GM18498 (cell line): ENCODE measurements around the gene CCL20.
"Not testable (repeated sequence)": the region's sequence is repeated elsewhere in the genome, so short reads cannot be mapped to it uniquely, and the experiment has no call there.

ENCODE experiments used
- ATAC-seq: cut with Tn5 transposase; IDR thresholded peaks from one replicate; pipeline ENCODE4 v1.9.1; 2021; ENCODE audit warnings: mild to moderate bottlenecking, moderate library complexity; ENCODE audit not compliant: unreplicated experiment

The CCL20 gene

DNA sequence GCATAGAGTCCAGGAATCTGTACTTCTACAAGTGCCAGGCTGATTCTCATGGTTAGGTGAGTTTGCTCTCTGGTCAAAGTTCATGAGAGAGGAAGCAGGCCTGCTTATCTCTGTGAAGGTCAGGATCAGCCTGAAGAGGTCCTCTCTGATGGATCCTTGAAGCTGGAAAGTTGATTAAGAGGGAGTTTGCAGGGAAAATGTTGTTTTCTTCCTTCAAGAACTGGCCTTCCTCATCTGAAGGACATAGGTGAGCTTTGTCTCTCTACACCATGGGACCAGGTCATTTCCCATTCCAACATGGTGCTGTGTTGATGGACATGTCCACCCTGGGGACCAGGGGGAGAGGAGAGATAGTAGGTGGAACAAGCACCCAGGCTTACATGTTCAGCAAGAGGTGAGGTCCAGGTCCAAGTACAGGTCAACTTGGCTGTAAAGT, 14.9 kb downstream of the CCL20 start:
- ATAC-seq, result no peak

DNA sequence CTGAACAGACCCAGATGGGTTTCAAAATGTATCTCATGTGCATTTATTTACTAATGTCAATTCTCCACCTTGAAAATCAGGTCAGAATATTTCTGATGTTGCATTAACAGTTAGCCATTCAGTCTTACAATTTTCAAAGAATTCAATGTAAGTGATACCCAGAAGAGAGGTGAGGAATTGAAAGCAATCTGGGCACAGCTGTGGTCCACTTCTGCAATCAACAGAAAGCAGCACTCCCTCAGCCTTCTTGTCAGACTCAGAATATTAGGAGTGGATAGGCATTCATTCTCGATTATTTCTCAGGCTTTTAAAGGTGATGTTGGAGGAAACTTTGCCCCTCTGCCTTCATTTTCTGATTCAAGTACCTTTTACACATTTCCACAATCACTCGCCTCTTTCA, 15.7 kb downstream of the CCL20 start:
- ATAC-seq, result peak; percentile 73

DNA sequence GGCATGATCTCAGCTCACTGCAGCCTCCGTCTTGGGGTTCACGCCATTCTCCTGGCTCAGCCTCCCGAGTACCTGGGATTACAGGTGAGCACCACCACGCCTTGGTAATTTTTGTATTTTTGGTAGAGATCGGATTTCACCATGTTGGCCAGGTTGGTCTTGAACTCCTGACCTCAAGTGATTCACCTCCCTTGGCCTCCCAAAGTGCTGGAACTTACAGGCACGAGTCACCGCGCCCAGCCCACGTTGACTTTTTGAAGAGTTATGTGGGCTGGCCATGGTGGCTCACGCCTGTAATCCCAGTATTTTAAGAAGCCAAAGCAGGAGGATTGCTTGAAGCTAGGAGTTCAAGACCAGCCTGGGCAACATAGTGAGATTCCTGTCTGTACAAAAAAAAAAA, 20.8 kb downstream of the CCL20 start:
- ATAC-seq, result no peak

DNA sequence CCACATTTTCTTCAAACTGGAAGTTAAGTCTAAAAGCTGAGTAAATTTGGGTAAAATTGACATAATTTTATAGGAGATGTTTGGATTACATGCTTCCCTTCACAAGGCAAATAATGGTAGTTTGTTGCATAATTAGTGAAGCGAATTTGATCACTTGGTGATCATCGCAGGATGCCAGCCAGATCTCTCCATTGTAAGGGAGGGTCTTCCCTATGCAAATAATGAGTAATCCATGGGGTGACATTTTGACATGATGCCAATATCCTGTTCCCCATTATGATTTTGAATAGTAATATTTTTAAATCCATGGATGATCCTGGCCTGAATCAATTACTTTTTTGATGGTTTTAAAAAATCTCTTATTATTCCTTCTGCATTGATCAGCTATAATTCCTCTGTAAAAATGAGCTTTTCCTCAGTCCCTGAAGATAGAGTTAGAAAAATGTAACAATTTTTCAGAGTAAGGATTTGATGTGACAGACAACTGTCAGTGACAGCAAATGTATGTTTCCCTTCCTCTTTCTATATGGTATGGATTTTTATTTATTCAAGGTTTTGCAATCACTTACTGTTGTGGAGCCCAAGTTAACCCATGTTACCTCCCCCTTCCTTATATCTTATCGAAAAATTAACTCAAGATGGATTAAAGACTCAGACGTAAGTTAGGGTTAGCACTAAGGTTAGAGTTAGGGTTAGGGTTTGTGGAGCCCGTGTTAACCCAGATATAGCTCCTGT, 21.4 kb downstream of the CCL20 start:
- ATAC-seq, result no peak

DNA sequence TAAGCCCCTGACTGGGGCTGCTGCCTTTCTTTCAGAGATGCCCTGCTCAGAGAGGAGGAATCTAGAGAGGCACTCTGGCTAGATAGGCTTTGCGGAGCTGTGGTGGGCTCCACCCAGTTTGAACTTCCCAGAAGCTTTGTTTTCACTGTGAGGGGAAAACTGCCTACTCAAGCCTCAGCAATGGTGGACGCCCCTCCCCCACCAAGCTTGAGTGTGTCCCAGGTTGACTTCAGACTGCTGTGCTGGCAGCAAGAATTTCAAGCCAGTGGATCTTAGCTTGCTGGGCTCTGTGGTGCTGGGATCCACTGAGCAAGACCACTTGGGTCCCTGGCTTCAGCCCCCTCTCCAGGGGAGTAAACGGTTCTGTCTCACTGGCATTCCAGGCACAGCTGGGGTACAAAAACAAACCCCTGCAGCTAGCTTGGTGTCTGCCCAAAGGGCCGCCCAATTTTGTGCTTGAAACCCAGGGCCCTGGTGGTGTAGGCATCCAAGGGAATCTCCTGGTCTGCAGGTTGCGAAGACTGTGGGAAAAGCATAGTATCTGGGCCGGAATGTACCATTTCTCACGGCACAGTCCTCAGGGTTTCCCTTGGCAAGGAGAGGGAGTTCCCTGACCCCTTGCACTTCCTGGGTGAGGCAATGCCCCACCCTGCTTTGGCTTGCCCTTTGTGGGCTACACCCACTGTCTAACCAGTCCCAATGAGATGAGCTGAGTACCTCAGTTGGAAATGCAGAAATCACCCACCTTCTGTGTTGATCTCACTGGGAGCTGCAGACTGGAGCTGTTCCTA, 25.9 kb downstream of the CCL20 start:
- ATAC-seq, result not testable (repeated sequence)

DNA sequence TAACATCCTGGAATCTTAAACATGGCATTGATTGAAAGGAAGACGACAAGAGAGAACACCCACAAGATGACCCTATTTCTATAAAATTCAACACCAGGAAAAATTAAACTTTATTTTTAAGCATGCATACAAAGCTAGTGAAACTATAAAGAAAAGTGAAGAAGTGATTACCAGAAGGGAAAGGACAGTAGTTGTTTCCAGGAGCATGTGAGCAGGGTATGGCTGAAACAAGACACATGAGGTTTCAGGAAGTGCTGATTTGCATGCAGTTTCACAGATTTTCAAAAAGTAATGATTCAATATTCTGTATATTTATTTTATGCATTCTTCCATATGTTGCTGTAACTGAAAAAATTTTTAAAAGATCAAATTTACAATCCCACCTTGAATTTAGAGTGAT, 33.2 kb downstream of the CCL20 start:
- peak; percentile 78 for ATAC-seq

DNA sequence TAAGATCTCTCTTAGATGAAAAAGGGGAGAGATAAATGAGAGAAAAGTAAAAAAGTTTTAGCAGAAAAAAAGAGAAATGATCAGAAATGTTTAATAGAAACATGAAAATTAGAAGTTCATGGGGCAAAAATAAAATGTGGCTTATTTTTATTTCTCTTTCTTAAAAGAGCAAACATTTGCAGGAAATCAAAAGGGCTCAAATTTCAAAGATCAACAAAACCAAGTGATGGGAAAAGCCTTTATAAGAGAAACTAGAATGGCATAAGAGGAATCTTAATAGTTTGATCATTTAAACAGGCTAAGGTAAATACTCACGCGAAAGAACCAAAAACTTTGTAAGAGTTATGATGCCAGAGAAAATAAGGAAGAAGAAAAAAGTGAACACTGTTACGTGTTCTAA, 34.5 kb downstream of the CCL20 start:
- no peak for ATAC-seq

DNA sequence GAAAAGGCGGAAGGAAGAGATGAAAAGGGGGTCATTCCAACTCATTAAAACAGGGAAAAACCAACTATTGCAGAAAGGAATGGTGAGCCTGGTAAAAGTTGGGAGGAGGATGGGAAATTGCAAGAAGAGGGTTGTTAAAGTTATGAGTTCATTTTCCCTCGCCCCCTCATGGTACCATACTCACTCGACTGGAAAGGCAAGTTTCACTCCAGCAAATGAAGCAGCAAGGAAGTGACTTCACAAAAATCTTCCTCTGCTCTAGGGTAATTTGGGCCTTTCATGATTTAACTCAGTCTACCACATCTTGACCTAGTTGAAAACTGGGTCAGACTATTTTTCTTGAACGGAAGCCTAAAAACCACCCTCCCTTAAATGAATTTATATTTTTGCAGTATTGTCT, 34.9 kb downstream of the CCL20 start:
- ATAC-seq, result no peak

DNA sequence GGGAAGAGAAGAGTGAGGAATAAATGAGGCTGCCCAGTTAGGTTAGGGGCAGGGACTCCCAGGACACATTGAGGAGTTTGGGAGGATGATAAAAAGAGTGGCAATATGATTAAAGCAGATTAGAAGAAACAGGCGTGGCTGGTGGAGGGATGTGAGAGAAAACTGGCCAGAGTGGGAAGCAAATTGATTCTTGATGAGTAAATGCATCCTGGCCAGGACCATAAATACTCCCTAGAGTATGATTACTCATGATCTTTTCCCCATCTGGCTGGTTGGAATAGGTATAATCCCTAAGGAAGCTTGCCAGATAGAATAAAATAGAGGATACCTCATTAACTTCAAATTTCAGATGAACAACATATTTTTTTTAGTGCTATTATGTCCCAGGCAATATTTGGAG, 36.3 kb downstream of the CCL20 start:
- no peak for ATAC-seq

DNA sequence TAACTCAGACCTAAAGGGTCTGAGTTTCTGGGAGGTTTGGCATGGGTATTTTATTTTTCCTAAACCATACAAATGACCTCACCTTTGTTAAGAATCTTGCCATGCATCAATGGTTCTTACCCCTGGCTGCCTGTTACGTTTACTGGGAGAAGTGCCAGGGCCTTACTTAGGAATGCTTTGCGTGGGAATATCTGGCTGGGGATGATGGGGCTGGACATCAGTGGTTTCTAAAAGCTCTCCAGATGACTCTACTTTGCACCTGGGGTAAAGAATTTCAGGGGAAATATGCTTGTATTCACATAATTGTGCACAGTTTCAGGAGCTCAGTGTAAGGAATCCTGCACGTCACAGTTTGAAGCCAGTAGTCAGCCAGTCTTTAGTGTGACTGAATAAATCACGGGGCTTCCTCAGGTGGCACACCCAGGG, 39.6 kb downstream of the CCL20 start:
- ATAC-seq, result no peak

DNA sequence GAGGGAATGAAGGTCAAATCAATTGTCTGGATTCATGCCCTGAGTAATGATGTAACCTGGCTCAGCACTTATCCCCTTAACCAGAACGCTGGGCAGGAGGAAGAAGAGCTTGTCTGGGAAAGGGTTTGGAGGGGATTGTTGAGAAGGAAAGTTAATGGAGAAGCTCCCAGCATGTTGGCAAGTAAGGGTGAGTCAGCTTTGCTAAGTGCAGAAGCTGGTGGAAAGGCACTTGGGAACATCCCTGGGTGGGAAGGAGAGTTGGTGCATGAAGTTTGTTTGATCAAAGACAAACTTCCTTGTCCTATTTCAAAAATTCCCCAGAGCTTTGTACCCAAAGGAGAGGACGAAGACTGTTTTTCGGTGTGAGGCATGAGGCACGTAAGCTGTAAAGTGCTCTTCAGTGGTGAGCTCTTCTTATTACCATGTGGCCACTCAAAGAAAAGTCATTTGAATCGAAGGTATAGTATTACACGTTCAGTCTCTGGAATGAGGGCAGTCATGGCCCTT, 40.2 kb downstream of the CCL20 start:
- ATAC-seq, result no peak

DNA sequence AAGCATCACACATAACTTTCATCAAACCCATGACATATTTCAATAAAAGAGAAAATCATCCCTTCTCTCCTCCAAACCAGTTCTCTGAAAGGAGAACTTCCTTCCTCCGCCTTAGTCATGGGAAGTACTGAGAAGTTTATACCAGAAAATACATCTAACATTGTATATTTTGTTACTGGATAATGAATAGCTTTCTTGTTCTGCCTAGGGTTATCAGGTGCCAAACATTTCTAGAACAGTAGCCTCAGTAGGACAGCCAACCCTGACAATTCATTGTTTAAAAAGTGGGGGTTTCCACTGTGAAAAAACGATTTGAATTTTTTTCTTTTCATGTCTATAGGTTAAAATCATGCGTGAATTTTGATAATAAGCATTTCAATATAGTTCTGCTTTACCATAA, 41.8 kb downstream of the CCL20 start:
- ATAC-seq, result no peak

DNA sequence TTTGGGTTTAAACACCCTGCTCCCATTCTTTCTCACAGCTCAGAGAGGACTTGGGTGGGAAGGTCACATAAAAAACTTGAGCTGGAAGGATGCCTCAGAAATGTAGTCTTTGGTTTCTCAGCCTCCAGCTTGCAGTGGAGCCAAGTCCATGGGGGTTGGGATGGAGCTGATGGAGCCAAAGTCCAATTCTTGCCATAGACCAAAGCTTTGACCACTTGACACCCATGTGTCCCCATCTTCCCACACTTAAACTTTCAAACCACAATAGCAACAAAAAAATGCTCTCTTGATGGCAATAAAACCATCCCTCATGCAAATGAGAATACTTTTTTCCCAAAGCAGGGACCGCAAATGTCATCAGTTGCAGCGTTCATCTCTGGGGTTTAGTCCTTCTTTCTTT, 43.1 kb downstream of the CCL20 start:
- ATAC-seq, result no peak

DNA sequence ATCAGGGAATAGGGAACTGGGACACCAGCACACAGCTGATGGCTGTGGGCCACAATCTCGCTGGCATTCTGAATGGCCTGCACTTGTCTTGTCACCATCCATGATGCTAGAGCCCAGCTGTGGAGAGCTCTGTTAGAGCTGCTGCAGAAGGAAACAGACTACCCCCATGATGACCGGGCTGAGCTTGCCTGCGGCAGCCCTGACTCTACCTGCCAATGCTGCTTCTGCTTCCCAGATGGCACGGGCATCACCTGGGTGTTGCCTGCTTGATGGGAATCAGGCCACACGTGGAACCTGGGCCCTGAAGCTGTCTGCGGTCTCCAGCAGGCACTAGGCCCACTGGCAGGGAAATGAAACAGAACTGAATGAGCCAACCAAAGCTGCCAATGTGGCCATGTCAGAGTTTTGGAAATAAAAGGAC, 46.6 kb downstream of the CCL20 start:
- no peak for ATAC-seq

DNA sequence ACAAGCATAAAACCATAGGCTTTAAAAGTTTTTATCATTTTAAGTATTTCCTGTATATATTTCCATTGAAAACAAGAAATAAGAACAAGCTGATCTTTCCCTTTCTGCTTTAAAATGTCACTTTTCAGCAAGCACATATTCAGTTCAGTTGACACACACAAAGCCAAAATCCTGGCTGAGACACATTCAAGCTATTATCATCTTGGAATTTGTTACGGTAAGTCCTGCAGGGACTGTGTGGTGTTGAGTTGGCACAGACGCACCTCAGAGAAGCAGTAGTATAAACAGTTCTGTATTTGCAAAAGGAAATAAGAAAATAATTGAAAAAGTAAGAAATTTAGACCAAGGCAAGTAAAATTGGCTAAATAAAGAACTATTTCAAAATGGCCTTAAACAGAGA, 47.4 kb downstream of the CCL20 start:
- ATAC-seq, result no peak

DNA sequence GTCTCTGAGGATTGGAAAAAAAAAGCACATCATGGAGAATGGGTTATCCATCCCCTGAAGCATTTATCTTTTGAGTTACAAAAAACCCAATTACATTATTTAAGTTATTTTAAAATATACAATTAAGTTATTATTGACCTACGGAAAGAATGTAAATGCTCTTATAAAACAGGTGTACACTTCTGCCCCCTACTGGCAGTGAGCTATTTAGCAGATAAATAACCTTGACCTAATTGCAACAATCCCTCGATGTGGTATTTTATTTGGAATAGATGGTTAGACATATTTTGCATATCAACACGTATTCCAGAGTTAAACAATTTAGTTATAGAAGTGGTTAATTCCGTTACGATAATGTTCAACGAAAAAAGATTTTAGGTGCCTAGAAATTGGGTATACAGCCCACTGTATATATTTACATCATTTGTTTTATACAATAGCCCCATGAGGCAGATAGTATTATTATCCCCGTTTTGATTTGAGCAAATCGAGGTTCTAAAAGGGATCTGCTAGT, 48.6 kb downstream of the CCL20 start:
- ATAC-seq, result peak; percentile 47

DNA sequence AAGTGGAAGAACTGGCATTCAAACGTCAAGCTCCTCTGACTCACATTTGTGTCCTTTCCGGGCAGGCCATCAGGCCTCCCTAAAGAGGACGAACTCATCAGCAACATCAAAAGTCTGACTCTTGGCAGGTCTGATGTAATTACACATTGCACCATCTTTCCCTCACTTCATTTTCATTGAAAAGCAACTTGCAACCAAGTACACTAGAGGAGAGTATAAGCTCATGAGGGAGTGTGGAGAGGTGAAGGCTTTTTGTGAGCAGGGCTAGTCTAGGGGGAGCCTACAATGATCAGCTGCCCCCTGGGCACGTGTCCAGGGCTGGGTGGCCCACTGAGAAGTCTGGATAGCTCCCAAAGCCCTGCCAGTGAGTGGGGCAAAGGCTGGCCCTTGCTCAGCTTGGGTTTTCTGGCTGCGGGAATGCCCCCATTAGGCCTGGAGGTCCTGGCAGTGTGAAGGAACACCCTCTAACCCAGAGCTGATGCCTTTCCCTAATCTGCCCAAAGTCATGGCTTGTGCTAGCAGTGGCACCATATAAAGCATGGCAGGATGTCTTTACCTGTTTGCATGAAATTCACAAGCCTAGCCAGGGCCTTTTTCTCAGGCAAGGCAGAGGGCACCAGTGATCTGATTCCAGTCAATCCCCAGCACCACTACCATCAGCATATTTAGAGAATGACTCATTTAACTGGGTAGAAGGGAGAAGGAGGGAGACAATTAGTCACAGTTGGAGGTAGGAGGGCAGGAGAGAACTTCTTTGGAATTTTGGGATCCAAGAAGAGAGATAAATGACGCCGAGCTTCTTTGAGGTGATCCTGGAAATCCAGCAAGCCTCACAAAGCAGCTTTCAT, 49.3 kb downstream of the CCL20 start:
- no peak for ATAC-seq

DNA sequence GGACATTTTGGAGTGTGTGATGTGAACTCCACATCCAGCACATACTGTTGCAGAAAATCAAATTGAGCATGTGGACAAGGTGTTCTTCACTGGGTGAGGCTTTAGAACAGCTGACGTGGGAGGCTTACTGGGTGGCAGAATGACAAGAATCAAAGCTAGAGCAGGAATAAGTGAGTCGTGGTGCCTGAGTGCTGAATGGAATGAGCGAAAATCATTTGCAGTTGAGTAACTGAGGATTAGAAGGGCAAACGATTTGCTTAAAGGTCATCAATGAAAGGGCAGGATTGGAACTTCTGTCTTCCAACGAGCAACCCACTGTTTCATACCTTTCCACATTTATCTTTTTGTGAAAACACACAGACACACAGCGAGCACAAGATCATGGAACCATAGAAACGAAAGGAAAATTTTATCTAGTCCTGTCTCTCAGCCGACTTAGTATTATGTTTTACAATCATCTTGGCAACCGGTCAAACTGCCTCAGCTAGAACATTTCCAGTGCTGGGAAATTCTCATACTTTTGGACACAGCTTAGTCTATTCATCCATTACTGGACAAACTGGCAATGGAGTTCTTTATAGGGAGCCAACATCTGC, 50.6 kb downstream of the CCL20 start:
- no peak for ATAC-seq

DNA sequence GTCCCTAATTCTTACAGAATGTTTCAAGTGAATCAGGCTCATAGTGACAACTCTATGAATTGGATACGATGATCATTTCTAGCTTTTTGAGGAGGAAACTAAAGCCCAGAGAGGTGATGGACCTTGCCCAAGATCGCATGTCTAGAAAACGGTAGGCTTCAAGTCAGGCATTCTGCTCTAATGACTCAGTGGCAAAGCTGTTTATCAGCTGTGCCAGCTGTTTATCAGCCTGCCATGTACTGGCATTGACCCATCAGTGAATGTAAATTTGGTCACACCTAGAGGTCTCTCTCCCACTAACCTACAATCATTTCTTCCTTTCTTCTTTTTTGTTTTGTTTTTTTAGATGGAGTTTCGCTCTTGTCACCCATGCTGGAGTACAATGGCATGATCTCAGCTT, 51.6 kb downstream of the CCL20 start:
- no peak for ATAC-seq
